Vagina (tissue), 2 donors: ENCODE data around the gene NRARP.
A peak's percentile ranks its signal among the peaks of the same experiment; 100 is the strongest.

ENCODE experiments used
- CTCF ChIP-seq, 3 experiments: fragments of 450-650 bp in 2 of 3; fragments of 200-600 bp in 1 of 3; sonication (generic) in 1 of 3; IDR thresholded peaks; one replicate each; pipeline ENCODE4 v1.5.1; 2017 to 2019; ENCODE audit warnings: antibody characterized with exemption in 3 of 3, mild to moderate bottlenecking in 2 of 3, moderate library complexity in 2 of 3
- POLR2A ChIP-seq, 2 donors: fragments of 450-650 bp; IDR thresholded peaks; one replicate each; pipeline ENCODE4 v1.6.1; 2017; ENCODE audit warnings: antibody characterized with exemption in 2 of 2, mild to moderate bottlenecking in 2 of 2, moderate library complexity in 2 of 2
- POLR2AphosphoS5 ChIP-seq, 2 donors: sonication (generic); formaldehyde crosslinking; IDR thresholded peaks; one replicate each; pipeline ENCODE4 v1.9.0; 2017; ENCODE audit warnings: antibody characterized with exemption in 2 of 2, mild to moderate bottlenecking in 2 of 2, low read depth in 1 of 2; ENCODE audit not compliant: insufficient read depth in 1 of 2

GRCh38 chr9:137294091-137294680 is 7.9 kb downstream of the NRARP start:
- TF ChIP-seq POLR2A (IDR thresholded peaks at IDR 0.05) (no peak), CTCF (IDR thresholded peaks at IDR 0.05) (no peak), POLR2AphosphoS5 (IDR thresholded peaks at IDR 0.05; ENCODE audit: insufficient read depth in 1 of 2, low read depth in 1 of 2) (peak in 1 of 2 donors; percentile 31)
